A673 (cell line): Measurements from ENCODE around the gene WWTR1.

ENCODE experiments used
- EZH2 ChIP-seq: fragments of 200-600 bp; sonication (generic); IDR thresholded peaks from 2 replicates; pipeline ENCODE4 v1.6.1; 2017; ENCODE audit warnings: borderline replicate concordance, low read depth, mild to moderate bottlenecking, mixed read lengths, antibody characterized with exemption, low read length; ENCODE audit not compliant: poor library complexity, severe bottlenecking
- TF ChIP-seq, protein P1 (sequence below): fragments of 300-800, 200-600 bp; sonication (generic); conservative IDR thresholded peaks from 2 replicates; pipeline ENCODE4 v1.5.1; 2017; ENCODE audit warnings: low read depth, mild to moderate bottlenecking, antibody characterized with exemption, low read length, moderate library complexity, mixed read lengths

DNA sequence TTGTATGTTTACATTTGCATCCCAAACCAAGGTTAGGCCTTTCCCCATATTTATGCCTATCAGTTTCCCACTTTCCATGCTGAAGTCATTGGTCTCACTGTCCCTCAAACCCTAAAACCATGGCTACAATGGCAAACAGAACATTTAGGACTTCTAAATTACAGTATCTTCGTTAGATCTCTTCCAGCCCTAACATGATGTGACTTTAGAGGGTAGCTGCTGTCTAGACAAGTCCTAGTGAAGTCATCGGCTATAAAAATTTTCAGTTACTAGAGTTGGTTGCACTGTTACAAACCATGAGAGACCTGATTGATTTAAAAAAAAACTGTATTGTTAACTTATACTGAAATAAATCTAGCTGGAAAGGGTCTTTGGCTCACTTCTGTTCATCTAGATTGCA is 128.7 kb downstream of the WWTR1 start:
- TF ChIP-seq, protein P1, sequence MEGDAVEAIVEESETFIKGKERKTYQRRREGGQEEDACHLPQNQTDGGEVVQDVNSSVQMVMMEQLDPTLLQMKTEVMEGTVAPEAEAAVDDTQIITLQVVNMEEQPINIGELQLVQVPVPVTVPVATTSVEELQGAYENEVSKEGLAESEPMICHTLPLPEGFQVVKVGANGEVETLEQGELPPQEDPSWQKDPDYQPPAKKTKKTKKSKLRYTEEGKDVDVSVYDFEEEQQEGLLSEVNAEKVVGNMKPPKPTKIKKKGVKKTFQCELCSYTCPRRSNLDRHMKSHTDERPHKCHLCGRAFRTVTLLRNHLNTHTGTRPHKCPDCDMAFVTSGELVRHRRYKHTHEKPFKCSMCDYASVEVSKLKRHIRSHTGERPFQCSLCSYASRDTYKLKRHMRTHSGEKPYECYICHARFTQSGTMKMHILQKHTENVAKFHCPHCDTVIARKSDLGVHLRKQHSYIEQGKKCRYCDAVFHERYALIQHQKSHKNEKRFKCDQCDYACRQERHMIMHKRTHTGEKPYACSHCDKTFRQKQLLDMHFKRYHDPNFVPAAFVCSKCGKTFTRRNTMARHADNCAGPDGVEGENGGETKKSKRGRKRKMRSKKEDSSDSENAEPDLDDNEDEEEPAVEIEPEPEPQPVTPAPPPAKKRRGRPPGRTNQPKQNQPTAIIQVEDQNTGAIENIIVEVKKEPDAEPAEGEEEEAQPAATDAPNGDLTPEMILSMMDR, result no peak
- TF ChIP-seq EZH2, result no peak
